KMS-11 (cell line): ENCODE results near the gene ZNF827.

Experiments used
- H2AFZ ChIP-seq: fragments of 200-600 bp; sonication (generic); 2 replicates; pipeline ENCODE4 v1.6.1; 2016; ENCODE audit warnings: antibody characterized with exemption, mixed run types, low read depth
- H3K27ac ChIP-seq: fragments of 200-600 bp; sonication (generic); 2 replicates; pipeline ENCODE4 v1.6.1; 2016; ENCODE audit warnings: mild to moderate bottlenecking, mixed run types
- H3K27me3 ChIP-seq: fragments of 200-600 bp; sonication (generic); 2 replicates; pipeline ENCODE4 v1.6.1; 2017; ENCODE audit warnings: mild to moderate bottlenecking, low read depth, mixed run types, moderate library complexity; ENCODE audit not compliant: insufficient read depth
- H3K36me3 ChIP-seq: fragments of 200-600 bp; sonication (generic); 2 replicates; pipeline ENCODE4 v1.6.1; 2017; ENCODE audit warnings: mild to moderate bottlenecking, mixed run types; ENCODE audit not compliant: insufficient read depth
- H3K4me1 ChIP-seq: fragments of 200-600 bp; sonication (generic); 2 replicates; pipeline ENCODE4 v1.6.1; 2016; ENCODE audit warnings: mild to moderate bottlenecking, low read depth, mixed run types; ENCODE audit not compliant: poor library complexity, severe bottlenecking
- H3K4me2 ChIP-seq: fragments of 200-600 bp; sonication (generic); 2 replicates; pipeline ENCODE4 v1.7.0; 2016; ENCODE audit warnings: mild to moderate bottlenecking, mixed run types
- H3K4me3 ChIP-seq: fragments of 200-600 bp; sonication (generic); IDR thresholded peaks from 2 replicates; pipeline ENCODE4 v1.6.1; 2017; ENCODE audit warnings: low read depth, low read length, mixed read lengths; ENCODE audit not compliant: insufficient read depth
- H3K79me2 ChIP-seq: fragments of 200-600 bp; sonication (generic); 2 replicates; pipeline ENCODE4 v1.6.1; 2016; ENCODE audit warnings: low read depth, mixed run types; ENCODE audit not compliant: insufficient read depth
- H3K9ac ChIP-seq: fragments of 200-600 bp; sonication (generic); 2 replicates; pipeline ENCODE4 v1.6.1; 2016; ENCODE audit warnings: mild to moderate bottlenecking, mixed run types
- H4K20me1 ChIP-seq: fragments of 200-600 bp; sonication (generic); 2 replicates; pipeline ENCODE4 v1.6.1; 2016; ENCODE audit warnings: mild to moderate bottlenecking, mixed run types; ENCODE audit not compliant: insufficient read depth
- CTCF ChIP-seq: fragments of 200-600 bp; sonication (generic); conservative IDR thresholded peaks from 2 replicates; pipeline ENCODE4 v1.6.1; 2017; ENCODE audit warnings: low read depth, mild to moderate bottlenecking, antibody characterized with exemption, low read length, moderate library complexity, mixed read lengths

Gene ZNF827

GRCh38 chr4:145830699-145831098 lies 107.9 kb downstream of the ZNF827 start:
- Histone ChIP-seq H4K20me1 (no peaks in the 10 kb centered on the region), H3K27me3 (no peaks in the 10 kb centered on the region), H3K4me3 (no peak overlapping the region), H2AFZ (no peak overlapping the region), H3K36me3 (no peaks in the 10 kb centered on the region), H3K9ac (no peak overlapping the region), H3K27ac (no peak overlapping the region), H3K4me2 (no peak overlapping the region; the same call in 1 of the 2 replicates), H3K4me1 (peaks cover 33% of the 10 kb centered on the region), H3K79me2 (no peaks in the 10 kb centered on the region)
- no peak for TF ChIP-seq CTCF

- H2AFZ ChIP-seq: no peak overlapping the region
- H3K36me3 ChIP-seq: no peaks in the 10 kb centered on the region
- no peak for TF ChIP-seq CTCF
- no peaks in the 10 kb centered on the region for H4K20me1 ChIP-seq
- H3K27me3 ChIP-seq: no peaks in the 10 kb centered on the region
- no peaks in the 10 kb centered on the region for H3K79me2 ChIP-seq
- H3K4me2 ChIP-seq: peak overlapping the region; percentile 47
- peaks cover 33% of the 10 kb centered on the region for H3K4me1 ChIP-seq
- H3K9ac ChIP-seq: no peak overlapping the region
- peak overlapping the region; percentile 12; the same call in 1 of the 2 replicates for H3K27ac ChIP-seq
- H3K4me3 ChIP-seq: no peak overlapping the region
These were observed 108.8 kb downstream of the ZNF827 start for GRCh38 chr4:145829629-145830395.

GRCh38 chr4:145828802-145829485 lies 109.7 kb downstream of the ZNF827 start:
- Histone ChIP-seq H3K27me3 (no peaks in the 10 kb centered on the region), H3K9ac (no peak overlapping the region), H3K79me2 (no peaks in the 10 kb centered on the region), H3K4me1 (peaks cover 33% of the 10 kb centered on the region), H2AFZ (no peak overlapping the region), H4K20me1 (no peaks in the 10 kb centered on the region), H3K4me2 (peak overlapping the region; percentile 47), H3K36me3 (no peaks in the 10 kb centered on the region), H3K4me3 (no peak overlapping the region), H3K27ac (peak overlapping the region; percentile 12; the same call in 1 of the 2 replicates)
- TF ChIP-seq CTCF: no peak

DNA sequence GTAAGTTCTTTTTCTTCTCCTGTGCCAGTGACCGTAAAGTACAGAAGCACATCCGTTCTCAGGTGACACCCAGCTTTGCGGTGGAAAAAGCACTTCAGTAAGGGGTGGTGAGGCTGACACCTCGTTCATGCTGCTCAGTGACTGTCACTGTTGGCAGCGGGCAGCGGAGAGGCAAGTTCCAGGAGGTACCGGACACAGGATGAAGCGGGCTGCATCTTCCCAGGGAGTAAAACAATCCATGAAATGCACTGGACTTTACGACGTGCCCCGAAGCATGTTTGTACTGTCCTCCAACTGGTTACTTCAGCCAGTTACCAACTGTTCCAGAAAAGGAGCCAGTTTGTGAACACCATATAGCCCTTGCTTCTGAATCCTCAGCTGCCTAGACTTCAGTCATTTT lies 110.7 kb downstream of the ZNF827 start:
- no peak overlapping the region for H3K9ac ChIP-seq
- H3K27me3 ChIP-seq: no peaks in the 10 kb centered on the region
- no peak for TF ChIP-seq CTCF
- H3K4me2 ChIP-seq: no peak overlapping the region; the same call in 1 of the 2 replicates
- H3K4me1 ChIP-seq: peaks cover 33% of the 10 kb centered on the region
- no peaks in the 10 kb centered on the region for H3K79me2 ChIP-seq
- H3K27ac ChIP-seq: no peak overlapping the region
- no peak overlapping the region for H3K4me3 ChIP-seq
- no peak overlapping the region for H2AFZ ChIP-seq
- no peaks in the 10 kb centered on the region for H4K20me1 ChIP-seq
- H3K36me3 ChIP-seq: no peaks in the 10 kb centered on the region
